Mucosa of rectum (tissue), 2 donors: ENCODE results near the gene KLHDC8A.
A peak's percentile ranks its signal among the peaks of the same experiment; 100 is the strongest.

Experiments used
- H3K27ac ChIP-seq, 2 donors: one replicate each; pipeline ENCODE4 v1.7.0; 2013; ENCODE audit warnings: inconsistent platforms in 2 of 2, low read depth in 2 of 2, low read length in 2 of 2
- H3K27me3 ChIP-seq, 2 donors: one replicate each; pipeline ENCODE4 v1.7.0; 2013; ENCODE audit warnings: low read length in 2 of 2; ENCODE audit not compliant: control insufficient read depth in 2 of 2, insufficient read depth in 2 of 2
- H3K36me3 ChIP-seq, 2 donors: one replicate each; pipeline ENCODE4 v1.7.0; 2013; ENCODE audit warnings: low read length in 2 of 2; ENCODE audit not compliant: control insufficient read depth in 2 of 2, insufficient read depth in 2 of 2
- H3K4me1 ChIP-seq, 2 donors: one replicate each; pipeline ENCODE4 v1.7.0; 2013; ENCODE audit warnings: low read length in 2 of 2, mild to moderate bottlenecking in 1 of 2; ENCODE audit not compliant: control insufficient read depth in 2 of 2, insufficient read depth in 2 of 2
- H3K4me3 ChIP-seq, 2 donors: one replicate each; pipeline ENCODE4 v1.7.0; 2013; ENCODE audit warnings: low read length in 2 of 2
- H3K9ac ChIP-seq, 2 donors: one replicate each; pipeline ENCODE4 v1.7.0; 2013; ENCODE audit warnings: low read length in 2 of 2, low read depth in 1 of 2, mild to moderate bottlenecking in 1 of 2
- H3K9me3 ChIP-seq, 2 donors: one replicate each; pipeline ENCODE4 v1.7.0; 2013; ENCODE audit warnings: low read length in 2 of 2; ENCODE audit not compliant: control insufficient read depth in 2 of 2
- donor health status: healthy.
- donor health status: Normal muscosa, but diverticular disease.

Gene KLHDC8A

DNA sequence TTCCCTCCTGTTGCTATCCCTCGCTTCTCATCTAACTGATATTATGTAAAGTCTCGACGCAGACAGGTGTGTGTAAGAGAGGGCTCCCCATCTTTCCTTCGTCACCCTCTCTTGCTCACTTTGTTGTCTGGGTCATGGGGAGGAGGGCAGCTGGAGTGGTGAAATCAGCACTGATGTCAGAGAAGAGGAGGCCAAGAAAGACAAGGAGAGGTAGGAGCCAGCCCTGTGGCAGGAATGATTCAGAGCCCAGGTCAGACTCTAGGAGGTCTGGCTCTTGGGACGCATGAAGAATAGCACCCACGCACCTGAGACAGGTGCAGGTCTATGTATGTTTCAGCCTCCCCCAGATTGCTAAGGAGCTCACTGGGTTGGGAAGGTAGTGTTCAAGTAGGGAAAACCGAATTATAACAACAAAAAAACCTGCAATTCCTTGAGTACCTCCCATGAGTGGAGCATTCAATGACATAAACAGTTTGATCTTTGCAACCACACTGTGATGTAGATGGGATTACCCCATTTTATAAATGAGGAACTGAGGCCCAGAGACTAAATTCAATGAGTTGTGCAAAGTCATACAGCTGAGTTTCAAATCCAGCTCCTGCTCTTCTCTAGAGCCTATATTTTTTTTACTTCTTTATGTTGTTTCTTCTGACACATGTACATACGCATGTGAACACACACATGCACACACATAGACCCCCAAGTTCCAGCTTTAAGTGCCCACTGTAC is 45.6 kb downstream of the KLHDC8A start:
- Histone ChIP-seq H3K4me1 (peaks cover 67 to 85% of the 10 kb centered on the region in 2 donors), H3K9me3 (no peaks in the 10 kb centered on the region), H3K36me3 (peaks cover 43 to 56% of the 10 kb centered on the region in 2 donors), H3K9ac (no peak overlapping the region), H3K27ac (peak overlapping the region in 1 of 2 donors; percentile 5), H3K4me3 (no peak overlapping the region), H3K27me3 (no peaks in the 10 kb centered on the region)

DNA sequence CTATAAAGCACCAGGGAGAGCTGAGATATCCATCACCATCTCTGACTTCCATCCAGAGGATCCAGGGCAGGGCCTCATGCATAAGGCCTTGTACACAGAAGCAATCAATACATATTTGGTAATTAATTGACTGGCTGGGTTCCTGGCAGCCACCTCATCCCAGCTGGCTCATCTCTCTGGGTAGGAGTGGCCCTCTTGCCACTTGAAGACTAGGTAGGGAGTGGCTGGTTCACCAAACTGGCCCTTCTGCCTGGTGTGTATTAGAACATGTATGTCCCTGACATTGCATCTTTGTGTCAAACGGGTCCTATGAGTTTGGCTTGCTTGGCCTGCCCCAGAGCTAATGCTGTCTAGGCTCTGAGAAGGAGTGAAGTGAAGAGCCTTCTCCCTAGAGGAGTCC is 47.0 kb downstream of the KLHDC8A start:
- Histone ChIP-seq H3K9me3 (no peaks in the 10 kb centered on the region), H3K36me3 (peaks cover 53 to 69% of the 10 kb centered on the region in 2 donors), H3K4me3 (no peak overlapping the region), H3K9ac (no peak overlapping the region), H3K4me1 (peaks cover 55 to 74% of the 10 kb centered on the region in 2 donors), H3K27ac (no peak overlapping the region), H3K27me3 (no peaks in the 10 kb centered on the region)

DNA sequence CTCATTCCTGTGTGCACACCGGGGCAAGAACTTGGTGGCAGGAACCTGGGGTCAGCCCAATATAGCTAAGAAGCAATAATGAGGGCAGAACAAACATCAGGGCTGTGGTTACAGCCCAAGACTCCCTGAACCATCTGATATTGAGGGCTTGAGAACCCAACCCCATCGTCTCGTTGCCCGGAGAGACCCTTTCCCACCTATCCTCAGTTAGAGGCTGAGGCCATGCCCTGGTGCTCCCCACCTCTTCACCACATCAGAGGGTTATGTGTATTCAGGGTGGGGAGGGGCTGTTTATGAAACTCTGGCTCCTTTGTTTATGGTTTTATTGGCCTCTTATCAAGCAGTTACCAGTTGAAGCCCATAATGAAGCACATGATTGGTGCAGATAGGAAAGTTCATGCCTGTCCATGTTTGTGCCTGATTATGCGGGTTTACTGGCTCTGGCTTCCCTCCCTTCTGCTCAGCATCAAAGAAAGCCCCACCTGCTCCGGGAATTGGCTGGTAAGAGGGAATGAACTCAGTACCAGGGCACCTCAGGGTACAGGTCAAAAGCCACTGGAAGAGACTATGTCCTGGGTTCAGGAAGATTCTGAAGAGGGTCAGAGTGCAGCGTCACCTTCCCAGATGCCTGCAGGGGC is 49.7 kb downstream of the KLHDC8A start:
- no peaks in the 10 kb centered on the region for H3K9me3 ChIP-seq
- peak overlapping the region in 1 of 2 donors; percentile 5 for H3K4me3 ChIP-seq
- H3K4me1 ChIP-seq: peaks cover 43 to 52% of the 10 kb centered on the region in 2 donors
- no peaks in the 10 kb centered on the region for H3K27me3 ChIP-seq
- peak overlapping the region; percentile 59 for H3K27ac ChIP-seq
- no peak overlapping the region for H3K9ac ChIP-seq
- peaks cover 76 to 87% of the 10 kb centered on the region in 2 donors for H3K36me3 ChIP-seq

DNA sequence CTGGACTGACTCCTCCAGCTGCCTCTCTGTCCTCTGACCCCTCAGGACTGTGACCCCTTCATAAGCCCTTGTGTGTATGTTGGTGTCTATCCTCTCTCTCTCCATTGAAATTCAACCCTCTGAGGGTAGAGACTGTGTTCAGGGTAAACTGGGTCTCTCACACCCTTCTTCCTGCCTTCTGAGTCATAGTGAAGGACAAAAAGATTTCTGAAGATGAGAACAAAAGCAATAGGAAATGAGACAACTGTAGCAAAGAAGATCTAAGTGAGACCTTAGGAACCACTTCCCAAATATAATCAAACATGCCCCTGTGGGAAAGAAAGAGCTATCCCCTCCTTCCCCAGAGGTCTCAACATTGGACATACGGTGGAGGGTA is 52.0 kb downstream of the KLHDC8A start:
- Histone ChIP-seq H3K36me3 (peaks cover 63 to 68% of the 10 kb centered on the region in 2 donors), H3K27ac (no peak overlapping the region), H3K27me3 (no peaks in the 10 kb centered on the region), H3K9ac (no peak overlapping the region), H3K4me1 (peaks cover 41 to 43% of the 10 kb centered on the region in 2 donors), H3K9me3 (no peaks in the 10 kb centered on the region), H3K4me3 (no peak overlapping the region)

DNA sequence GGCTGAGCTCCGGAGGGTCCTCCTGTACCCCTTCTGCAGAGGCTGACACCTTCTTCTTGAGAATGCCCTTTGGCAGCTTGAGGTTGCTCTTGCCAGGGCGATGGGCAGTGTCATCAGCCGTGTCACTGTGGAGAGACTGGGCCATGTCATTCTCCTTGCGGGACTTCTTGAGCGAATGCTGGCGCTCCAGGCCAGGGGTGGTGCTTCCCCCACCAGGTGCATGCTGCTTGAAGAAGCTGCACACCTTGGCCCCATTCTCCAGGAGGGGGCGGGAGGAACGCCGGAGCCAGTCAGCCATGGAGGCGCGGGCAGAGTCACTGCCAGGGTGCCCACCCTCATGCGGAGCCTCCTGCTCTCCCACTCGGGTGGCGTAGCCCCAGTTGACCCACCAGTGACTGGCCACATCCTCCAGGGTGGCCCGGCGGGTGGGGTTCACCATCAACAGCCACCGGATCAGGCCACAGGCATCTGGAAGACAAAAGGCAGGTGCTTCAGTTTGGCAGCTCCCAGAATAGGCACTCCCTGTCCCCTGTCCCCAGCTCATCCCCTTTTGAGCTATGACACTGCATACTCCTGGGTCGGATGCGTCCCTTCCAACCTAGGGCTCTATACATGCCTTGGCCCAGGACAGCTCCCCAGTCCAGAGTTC is 52.6 kb downstream of the KLHDC8A start:
- H3K27ac ChIP-seq: no peak overlapping the region
- H3K36me3 ChIP-seq: peaks cover 60 to 65% of the 10 kb centered on the region in 2 donors
- H3K4me1 ChIP-seq: peaks cover 40 to 43% of the 10 kb centered on the region in 2 donors

DNA sequence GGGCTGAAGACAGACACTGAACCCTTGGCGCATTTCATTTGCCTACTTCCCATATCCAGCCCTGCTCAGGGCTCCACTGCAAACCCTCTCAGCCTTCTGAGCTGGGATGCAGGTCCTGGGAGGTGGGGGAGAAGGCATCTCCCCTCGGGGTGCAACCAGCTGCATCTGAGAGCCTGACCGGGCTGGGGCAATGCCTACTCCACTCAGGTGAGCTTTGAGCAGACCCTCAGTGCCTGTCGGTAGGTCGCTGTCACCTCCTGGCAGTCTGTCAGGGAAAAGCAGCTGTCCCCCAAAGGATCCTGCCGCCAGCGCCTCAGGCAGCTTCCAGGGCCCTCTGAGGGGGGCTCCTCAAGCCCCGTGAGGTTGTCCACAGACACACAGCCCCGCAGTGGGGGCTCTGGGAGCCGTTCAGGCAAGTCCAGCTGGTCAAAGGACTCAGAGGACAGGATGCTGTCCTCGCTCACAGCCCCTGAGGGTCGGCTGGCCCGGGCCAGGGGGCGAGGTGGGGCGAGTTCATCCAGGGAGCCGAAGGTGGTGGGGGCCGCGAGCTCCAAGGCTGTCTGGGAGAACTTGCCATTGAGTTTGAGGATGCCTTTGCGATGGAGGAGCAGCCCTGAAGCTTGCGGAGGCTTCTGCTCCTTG is 53.4 kb downstream of the KLHDC8A start:
- no peak overlapping the region for H3K9ac ChIP-seq
- peaks cover 54 to 58% of the 10 kb centered on the region in 2 donors for H3K36me3 ChIP-seq
- no peak overlapping the region for H3K27ac ChIP-seq

More for the DNA sequence above, 52.6 kb downstream of the KLHDC8A start:
- H3K4me3 ChIP-seq: no peak overlapping the region
- H3K9ac ChIP-seq: no peak overlapping the region
- H3K9me3 ChIP-seq: no peaks in the 10 kb centered on the region
- no peaks in the 10 kb centered on the region for H3K27me3 ChIP-seq

DNA sequence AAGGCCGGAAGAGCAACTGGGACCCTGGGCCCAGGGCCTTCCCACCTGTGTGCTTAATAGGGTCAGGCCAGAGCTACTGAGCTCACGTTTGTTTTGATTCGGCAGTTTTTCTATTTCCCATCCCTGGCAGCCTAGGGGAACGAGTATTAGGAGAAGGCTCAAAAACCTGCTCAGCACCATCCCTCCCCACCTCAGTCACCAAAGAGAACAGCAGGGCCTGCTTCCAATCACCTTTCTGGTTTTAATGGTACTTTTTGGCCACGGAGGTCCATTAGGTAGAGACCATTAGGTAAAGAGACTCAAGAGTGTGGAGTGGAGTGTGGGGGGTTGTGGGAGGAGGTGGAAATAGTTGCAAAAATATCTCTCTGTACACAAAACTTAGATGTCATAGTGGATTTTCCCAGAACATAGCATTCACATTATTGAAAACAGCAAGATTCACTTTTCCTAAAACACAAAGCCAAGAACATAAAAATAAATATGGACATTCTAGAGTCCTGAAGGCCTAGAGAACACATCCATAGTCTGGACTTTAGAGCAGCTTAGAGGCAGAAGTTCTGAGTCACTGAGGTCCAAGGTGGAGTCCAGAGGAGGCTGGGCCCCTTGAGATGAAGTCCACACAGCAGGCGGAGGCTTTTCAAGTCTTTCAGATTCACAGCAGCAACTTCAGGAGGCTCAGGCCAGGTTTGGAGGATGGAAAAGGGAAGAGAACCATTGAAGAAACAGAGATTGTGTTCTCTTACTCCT is 54.7 kb downstream of the KLHDC8A start:
- Histone ChIP-seq H3K4me3 (no peak overlapping the region), H3K36me3 (peaks cover 43 to 45% of the 10 kb centered on the region in 2 donors), H3K4me1 (peaks cover 19 to 25% of the 10 kb centered on the region in 2 donors), H3K9me3 (no peaks in the 10 kb centered on the region), H3K27me3 (no peaks in the 10 kb centered on the region), H3K9ac (no peak overlapping the region), H3K27ac (peak overlapping the region in 1 of 2 donors; percentile 23)

More for the DNA sequence above, 53.4 kb downstream of the KLHDC8A start:
- Histone ChIP-seq H3K4me3 (no peak overlapping the region), H3K27me3 (no peaks in the 10 kb centered on the region), H3K9me3 (no peaks in the 10 kb centered on the region), H3K4me1 (peaks cover 33 to 36% of the 10 kb centered on the region in 2 donors)

DNA sequence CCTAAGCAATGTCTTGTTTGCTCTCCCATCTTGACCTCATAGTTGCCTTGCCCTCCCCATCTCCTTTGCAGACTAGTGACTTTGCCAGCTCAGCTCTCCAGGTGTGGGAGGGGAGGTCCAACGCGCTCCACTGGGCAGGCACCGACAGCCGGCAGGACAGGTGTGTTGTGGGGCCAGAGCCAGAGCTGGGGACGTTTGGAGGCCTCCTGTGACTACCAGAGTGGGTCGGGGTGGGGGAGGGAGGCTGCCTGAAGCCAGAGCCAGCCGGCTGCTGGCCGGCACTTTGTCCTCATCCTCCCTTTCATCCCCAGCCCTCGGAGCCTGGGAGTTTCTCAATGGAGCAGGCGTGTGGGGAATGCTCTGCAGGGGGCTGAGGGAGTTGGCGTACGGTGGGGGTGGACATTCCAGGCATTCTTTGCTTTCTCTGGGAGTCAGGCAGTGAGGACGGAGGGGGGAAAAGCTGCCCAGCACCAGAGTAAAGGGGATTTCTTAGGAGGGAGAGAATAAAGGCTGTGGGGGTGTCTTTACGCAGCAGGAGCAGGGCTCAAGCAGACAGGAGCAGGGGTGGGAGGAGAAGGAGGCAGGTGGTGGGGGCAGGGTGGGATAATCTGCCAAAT is 55.4 kb downstream of the KLHDC8A start:
- peak overlapping the region in 1 of 2 donors; percentile 23 for H3K27ac ChIP-seq
- H3K36me3 ChIP-seq: peaks cover 39 to 41% of the 10 kb centered on the region in 2 donors
- H3K4me1 ChIP-seq: peaks cover 12 to 20% of the 10 kb centered on the region in 2 donors
- no peaks in the 10 kb centered on the region for H3K9me3 ChIP-seq
- H3K9ac ChIP-seq: no peak overlapping the region
- no peak overlapping the region for H3K4me3 ChIP-seq
- no peaks in the 10 kb centered on the region for H3K27me3 ChIP-seq

DNA sequence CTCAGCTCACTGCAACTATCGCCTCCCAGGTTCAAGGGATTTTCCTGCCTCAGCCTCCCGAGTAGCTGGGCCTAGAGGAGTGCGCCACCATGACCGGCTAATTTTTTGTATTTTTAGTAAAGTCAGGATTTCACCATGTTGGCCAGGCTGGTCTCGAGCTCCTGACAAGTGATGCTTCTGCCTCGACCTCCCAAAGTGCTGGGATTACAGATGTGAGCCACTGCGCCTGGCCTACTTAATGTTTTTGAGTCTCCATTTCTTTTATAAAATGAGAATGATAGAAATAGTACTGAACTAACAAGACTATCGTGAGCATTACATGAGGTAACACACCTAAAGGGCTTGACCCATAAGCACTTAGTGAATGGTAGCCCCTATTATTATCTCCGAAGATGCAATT is 56.6 kb downstream of the KLHDC8A start:
- Histone ChIP-seq H3K27me3 (no peaks in the 10 kb centered on the region), H3K27ac (no peak overlapping the region), H3K9me3 (no peaks in the 10 kb centered on the region), H3K9ac (no peak overlapping the region), H3K36me3 (peaks cover 29 to 34% of the 10 kb centered on the region in 2 donors), H3K4me1 (peaks cover 13 to 18% of the 10 kb centered on the region in 2 donors), H3K4me3 (no peak overlapping the region)
